Neural progenitor cell (in vitro differentiated cells): ENCODE measurements around the gene RNGTT.

ENCODE experiments used
- EZH2 ChIP-seq: fragments of 200-600 bp; sonication (generic); IDR thresholded peaks from 2 replicates; pipeline ENCODE4 v1.6.1; 2017; ENCODE audit warnings: antibody characterized with exemption, mild to moderate bottlenecking, moderate library complexity
- TF ChIP-seq, protein P1 (sequence below): fragments of 200-600 bp; sonication (generic); IDR thresholded peaks from 2 replicates; pipeline ENCODE4 v1.5.1; 2017; ENCODE audit warnings: antibody characterized with exemption, mild to moderate bottlenecking

DNA sequence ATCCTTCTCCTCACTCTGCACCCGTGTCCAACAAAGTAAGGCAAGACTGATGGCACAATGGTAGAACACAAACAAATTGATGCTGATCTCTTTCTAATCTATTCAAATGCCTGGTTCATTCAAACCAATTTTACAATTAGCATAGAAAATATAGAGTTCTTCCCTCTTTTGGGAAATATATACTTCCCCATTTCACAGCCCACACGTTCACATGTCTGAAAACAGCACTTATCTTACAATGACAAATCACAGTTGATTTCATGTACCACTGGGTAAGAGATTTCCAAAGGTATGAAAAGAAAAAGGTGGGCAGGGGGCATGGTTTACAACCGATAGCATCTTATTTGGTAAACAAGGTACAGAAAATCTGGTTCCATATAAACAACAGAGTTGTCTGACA is 137.6 kb downstream of the RNGTT start:
- TF ChIP-seq, protein P1, sequence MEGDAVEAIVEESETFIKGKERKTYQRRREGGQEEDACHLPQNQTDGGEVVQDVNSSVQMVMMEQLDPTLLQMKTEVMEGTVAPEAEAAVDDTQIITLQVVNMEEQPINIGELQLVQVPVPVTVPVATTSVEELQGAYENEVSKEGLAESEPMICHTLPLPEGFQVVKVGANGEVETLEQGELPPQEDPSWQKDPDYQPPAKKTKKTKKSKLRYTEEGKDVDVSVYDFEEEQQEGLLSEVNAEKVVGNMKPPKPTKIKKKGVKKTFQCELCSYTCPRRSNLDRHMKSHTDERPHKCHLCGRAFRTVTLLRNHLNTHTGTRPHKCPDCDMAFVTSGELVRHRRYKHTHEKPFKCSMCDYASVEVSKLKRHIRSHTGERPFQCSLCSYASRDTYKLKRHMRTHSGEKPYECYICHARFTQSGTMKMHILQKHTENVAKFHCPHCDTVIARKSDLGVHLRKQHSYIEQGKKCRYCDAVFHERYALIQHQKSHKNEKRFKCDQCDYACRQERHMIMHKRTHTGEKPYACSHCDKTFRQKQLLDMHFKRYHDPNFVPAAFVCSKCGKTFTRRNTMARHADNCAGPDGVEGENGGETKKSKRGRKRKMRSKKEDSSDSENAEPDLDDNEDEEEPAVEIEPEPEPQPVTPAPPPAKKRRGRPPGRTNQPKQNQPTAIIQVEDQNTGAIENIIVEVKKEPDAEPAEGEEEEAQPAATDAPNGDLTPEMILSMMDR = no peak
- no peak for TF ChIP-seq EZH2
